ENCODE measurements around the gene ASCL3.
A peak's percentile ranks its signal among the peaks of the same experiment; 100 is the strongest.
"Not testable (repeated sequence)": the region's sequence is repeated elsewhere in the genome, so short reads cannot be mapped to it uniquely, and the experiment has no call there.

The ASCL3 gene

DNA sequence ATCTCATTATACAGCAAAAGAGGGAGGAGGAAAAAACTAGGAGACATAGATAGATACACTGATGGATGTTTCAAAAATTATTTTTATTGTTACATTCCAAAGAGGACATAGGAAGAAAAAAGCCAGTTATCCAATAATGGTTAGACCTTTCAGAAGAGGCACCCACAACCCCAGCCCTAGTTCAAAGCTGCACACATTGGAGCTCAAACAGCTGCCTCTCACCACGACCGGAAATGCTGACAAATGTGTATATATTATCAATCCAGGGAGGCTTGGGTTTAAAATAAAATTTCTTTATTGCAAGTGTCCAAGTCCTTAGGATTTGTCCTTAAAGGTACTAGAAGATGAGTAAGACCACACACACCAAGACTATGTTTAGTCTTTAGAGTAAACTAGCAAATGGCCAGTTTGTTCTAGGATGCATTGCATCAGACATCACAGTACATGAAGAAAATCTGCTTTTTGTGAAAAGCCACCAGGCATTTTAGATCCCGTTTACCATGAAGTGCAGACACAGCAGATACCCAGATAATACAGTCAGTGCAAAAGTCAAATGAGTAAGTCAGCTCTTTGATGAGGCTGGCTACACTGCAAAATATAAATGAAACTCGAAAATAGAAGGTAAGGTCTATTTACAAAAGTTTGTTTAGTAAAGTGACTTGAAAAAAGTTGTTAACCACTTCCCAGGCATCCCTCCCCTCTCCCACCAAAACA, 4.6 kb upstream of the ASCL3 start:
- no peak for DNase-seq

DNA sequence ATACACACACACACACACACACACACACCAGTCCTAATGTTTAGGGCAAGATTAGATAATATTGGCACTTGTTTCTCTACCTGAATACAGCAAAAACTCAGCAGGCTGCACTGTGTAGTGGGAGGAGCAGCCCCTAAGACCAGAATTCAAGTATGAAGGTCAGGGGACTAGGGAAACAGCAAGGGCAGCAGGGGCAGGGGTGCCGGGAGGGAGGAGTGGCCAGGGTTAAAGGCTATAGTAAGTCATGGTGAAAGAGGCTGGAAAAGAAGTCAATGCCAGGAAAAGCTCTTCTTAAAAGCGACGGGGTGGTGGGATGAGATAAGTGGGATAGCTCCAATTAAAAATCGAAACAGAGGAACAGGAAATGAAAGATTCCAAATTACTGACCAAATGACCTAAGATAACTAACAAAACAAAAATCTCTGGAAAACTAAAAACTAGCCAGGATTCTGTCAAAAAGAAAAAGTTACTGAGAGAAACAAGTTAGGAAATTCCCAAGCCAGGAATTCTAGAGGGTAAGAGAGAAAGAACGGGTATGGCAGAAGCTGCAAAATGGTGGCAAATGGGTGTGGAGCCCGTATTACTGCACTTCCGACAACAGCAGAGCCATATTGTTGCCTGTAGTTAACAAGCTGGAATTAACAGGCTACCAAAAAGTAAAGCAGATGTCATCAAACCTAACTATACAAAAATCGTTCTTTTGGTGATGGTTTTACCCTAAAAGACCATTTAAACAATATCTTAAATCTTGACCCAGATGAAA, 1.3 kb downstream of the ASCL3 start:
- DNase-seq, result no peak

DNA sequence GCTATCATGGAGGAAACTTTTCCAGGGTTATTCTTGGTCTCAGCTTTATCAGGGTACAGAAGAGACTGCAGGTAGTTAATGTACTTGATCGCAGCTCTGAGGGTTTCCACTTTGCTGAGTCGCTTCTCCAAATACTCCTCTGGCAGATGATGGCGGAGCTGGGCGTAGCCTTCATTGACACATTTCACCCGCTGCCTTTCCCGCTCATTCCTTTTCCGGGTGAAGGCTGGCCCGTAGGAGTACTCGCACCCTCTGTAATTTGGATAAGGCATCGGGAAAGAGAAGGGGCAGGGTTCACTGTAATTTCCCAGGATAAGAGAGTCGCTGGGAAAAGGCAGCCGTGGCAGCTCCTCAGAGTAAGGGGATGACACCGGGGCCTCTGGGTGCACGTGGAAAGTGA, 5.2 kb downstream of the ASCL3 start:
- DNase-seq, result no peak

DNA sequence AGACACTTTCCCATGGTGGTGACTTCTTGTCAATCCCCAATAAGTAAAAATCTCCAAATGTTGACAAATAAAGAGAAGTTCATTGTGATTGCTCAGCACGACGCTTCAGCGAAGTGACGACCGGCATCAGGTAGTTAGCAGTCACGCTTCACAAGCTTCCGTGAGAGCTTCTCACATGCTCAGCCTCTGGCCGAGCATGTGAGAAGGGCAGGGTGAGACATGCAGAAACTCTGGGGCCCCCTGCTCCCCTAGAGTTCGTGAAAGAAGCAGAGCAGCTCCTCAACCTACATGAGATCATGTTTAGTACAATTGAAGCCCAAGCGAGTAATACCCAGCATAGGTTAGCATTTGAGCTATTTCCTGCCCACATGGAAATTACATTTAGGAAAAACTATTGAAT, 5.7 kb downstream of the ASCL3 start:
- no peak for DNase-seq

DNA sequence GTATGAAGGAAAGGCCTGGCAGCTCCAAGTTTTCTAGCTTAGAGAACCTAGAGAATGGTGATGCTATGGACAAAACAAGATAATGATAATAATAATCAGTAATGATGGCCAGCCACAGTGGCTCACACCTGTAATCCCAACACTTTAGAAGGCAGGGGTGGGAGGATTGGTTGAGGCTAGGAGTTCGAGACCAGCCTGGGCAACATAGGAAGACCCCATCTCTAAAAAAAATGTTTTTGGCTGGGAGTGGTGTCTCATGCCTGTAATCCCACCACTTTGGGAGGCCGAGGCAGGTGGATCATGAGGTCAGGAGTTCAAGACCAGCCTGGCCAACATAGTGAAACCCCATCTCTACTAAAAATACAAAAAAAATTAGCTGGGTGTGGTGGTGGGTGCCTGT, 7.0 kb downstream of the ASCL3 start:
- DNase-seq, result not testable (repeated sequence)

DNA sequence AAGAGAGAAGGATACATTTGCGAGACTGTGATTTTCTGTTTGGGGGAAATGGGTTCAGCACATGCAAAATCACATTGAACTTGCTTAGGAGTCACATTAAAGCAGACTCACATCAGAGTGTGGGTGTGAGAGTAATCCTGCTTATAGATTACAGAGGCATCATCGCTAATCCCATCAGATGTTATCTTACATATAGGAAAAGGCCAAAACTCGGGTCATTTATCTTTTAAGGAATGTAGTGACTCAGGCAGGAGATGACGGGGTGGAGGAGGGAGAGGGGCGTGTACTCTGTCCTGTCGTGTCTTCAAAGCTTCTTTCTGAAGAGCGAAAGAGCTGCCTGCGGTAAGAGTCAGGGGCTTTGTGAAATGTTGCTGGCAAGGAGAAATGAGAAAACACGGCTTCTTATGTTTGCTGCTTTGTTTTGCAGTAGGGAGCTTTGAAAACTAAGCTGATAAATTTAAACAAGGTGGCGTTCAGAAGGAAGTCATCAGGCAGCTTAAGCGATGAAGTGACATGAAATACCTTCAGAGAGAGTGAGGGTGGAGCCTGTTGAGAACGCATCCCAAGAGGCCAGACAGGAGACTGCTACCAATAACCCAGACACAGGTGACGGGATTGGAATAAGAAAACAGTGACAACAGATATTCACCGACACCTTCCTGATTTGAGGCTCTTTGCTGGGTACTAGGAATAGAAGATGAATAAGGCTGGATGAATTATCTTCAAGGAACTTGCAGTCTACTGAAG, 7.9 kb downstream of the ASCL3 start:
- DNase-seq, result no peak

DNA sequence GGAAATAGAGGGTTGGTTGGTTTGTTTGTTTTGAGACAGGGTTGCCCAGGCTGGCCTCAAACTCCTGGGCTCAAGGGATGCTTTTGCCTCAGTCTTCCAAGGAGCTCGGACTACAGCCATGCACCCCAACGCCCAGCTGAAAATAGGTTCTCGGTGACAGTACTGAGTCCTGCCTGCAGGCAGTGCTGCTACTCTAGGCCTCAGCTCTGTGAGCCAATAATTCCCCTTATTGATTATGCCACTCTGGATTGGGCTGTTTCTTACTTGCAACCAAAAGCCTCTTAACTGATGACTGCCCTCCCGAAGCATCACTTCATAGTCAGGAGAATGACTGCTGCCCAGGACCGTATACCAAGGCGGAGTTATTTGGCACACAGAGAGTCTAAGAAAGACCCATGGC, 8.9 kb downstream of the ASCL3 start:
- DNase-seq, result no peak

DNA sequence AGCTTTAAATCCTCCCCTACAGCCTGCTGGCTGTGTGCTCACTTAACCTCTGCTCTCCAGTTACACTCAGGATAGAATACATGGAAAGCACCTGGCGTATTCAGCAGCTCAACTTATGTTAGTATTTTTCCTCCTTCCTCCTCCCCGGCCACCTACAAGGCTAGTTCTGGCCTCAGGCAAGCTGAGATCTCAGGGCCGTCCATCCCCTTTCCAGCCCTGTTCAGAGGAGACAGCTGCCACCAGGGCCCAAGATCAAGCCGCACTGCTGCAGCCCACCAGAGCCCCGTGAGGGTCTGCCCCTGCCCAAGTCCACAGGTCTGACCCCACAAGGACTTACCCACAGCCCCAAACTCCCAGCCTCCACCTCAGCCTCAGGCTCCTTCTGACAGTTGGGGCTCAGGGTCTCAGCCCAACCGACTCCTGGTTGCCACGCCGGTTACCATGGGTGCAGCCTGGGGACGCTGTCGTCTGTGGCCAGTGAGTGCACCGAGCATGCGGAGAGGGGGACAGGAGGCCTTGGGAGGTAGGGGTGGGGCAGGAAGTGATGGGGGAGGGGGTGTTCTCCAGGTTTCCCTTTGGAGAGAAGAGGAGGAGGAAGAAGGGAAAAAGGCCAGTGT, 10.1 kb downstream of the ASCL3 start, which contains the start of gene C11orf16:
C11orf16 (minus strand) TSS at position 384 of the 617 bp plus-strand sequence. CDS start 639 bp downstream, outside the sequence.
- no peak for DNase-seq

DNA sequence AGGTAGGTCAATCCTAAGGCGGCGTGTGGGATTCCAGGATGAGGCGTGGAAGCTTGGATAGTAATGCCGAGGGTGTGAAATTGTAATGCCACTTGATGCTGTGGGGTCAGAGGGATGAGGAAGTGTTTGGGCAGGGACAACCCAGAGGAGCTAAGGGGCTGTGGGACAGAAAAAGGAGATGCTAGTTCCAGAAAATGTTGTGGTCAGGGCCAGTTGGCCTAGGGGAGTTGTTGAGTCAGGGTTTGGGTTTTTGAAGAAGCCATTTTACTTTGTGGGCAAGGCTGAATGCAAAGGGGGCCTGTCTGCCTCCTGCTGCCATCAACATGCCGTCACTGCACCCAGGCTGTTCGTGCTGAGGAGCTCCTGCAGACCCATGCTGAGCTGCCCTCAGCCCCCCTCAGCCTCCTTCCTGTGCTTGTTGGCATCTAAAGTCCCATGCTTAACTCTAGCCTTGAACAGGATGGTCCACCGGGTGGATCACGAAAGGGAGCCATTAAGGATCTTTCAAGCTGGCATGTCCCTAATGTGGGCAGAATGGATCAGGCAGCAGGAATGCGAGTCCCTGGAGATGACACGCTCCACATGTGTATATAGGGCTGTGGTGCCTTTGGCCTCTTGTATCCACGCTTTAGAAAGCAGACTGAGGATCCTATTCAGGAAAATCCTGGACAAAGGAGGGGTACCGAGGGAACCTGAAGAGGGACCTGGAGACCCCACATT, 12.2 kb downstream of the ASCL3 start:
- DNase-seq, result peak; percentile 62

DNA sequence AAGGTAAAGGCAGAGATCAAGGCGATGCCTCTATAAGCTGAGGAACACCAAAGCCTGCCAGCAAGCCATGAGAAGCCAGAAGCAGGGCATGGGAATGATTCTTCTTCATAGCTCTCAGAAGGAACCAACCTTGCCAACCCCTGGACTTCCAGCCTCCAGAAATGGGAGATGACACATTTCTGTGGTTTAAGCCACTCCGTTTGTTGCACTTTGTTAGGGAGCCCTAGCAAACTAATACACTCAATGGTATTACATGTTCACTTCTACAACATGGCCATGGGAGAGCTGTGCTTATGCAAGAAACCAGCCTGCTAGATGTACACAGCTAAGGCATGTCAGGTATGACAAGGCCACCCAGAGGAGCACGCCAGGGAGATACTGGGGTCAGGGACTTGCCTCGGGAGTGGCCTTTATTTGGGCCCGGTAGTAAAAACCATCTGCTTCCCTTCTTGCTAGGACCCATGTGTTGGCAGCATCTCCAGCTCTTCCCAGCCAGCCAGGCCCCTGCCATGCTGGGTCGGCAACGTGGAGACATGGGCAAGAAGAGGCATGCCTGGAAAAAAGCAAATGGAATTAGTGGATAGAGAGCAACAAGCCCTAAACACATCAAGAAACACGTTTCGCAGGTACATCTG, 13.7 kb downstream of the ASCL3 start:
- peak; percentile 53 for DNase-seq

DNA sequence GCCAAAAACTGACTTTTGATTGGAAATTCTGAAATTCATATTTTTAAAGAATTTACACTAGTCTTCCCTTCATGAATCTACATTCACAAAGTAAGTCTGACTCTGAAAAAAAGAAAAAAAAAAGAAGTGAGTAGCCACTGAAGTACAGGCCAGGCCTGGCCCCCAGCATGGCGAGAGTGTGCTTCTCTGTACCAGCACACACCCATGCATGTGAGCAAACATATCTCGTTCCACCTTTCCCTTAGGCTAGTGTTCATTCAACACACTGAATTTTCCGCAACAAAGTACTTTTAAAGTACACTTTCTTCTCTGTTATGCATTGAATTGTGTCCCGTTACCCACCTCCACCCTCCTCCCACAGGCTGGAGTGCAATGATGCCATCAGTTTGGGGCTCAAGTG, 14.6 kb downstream of the ASCL3 start:
- no peak for DNase-seq

DNA sequence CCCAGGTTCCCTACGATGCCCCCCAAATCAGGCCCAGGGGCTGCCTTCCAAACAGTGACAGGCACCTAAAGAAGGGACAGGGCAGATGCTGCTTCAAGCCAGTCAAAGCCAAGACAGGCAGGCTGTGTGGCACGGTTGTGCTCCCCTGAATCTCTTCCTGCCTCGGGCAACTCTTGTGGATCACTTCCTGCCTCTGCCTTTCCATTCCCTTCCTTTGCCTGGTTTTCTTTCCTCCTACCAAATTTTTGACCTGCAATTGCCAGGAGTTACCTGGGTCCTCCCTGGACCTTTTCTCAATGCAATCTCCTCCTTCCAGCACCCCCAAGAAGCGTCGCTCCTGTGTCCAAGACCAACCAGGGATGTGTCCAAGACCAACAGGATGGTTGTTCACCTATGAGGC, 15.6 kb downstream of the ASCL3 start:
- DNase-seq, result no peak

DNA sequence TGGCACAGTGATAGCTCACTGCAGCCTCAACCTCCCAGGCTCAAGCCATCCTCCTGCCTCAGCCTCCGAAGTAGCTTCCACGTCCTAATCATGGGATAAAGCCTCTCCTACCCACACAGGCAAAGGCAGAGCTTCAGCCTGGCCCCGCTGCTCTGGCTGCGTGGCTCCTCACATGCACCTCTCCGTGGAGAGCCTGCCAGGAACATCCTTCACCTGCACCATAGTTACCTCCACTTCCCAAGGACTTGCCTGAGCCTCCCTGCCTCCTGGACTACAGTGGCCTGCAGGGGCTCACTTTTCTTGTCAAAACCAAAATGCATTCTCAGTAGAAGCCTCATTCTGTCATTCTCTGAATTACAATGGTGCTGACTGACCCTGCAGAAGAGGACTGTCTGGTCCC, 16.6 kb downstream of the ASCL3 start:
- DNase-seq, result no peak

DNA sequence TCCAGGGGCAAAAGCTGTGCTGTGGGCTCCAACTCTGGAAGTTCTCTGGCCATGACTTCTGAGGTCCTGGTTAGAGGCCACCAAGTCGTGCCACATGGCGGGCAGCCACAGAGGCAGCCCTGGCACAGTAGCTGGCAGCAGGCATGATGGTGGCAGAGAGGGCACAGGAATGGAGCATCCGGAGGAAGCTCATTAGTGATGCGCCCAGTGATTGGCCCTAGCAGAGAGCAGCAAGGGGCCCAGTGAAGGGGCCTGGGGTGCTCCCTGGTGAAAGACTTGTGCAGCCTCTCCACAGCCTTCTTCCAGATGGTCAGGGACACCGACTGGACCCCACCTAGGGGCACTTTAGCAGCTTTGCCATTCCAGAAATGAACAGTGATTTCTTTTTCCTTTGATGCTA, 17.1 kb downstream of the ASCL3 start:
- DNase-seq, result no peak

DNA sequence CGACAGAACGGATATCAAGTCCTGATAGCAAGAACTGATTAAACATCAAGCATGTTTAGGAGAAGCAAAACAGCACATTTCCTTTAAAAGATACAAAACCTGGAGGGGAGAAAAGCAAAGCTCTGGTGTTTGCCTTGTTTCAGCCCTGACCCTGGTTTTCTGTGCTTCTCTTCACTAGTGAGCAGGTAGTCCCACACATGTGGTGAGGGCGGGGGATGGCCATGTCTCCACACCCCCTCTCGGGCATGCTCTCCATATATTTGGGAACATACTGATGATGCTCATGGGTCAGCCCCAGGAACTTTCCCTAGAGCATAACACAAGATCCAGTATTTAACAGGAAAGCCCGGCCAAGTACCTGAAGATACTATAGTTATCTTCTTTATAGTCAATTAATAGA, 20.1 kb downstream of the ASCL3 start:
- DNase-seq, result no peak

DNA sequence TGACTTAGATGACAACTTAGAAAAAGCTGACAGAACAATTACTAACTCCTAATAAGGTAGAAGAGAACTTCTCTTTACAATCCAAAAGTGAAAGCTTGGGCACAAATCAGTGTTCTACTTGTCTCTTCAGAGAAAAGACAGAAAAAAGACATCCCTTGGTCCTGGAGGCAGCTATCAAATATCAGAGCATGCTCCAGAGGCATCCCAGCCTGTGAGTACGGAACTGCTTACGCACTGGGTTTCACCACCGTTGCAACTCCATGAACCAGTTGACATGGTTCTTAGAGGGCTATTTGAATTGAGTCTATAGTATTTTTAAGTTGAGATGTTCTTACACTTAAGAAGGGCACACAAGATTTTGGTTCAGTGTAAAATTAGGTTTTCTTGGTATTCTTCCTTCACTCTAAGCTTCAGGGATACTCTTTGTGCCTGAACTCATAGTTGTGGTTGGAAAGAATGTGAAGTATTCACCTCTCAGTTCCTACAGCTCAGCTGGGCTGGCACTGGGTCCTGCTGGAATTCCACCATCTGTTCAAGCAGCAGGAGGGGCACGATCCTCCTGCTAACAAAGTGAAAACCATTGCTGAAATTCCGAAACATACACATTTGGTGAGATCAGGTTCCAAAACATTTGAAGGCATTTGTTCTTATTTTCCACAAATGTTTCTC, 25.5 kb downstream of the ASCL3 start:
- DNase-seq, result no peak

DNA sequence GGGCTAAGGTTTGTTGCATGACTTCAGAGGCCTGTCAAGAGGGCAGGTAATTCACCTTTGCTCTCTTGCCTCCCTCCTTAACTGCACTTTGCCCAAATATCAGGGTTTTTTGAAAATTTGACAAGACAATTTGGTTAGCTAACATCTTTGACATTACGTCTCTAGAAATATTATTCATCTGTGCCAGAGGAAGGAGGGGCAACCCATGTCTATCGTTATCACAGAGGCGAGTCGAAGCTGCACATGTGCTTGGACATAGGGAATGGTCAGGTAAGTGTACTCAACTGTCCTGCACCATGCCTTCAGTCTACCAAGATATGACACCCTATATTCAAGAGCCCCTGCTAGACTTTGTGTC, 28.2 kb downstream of the ASCL3 start:
- no peak for DNase-seq

DNA sequence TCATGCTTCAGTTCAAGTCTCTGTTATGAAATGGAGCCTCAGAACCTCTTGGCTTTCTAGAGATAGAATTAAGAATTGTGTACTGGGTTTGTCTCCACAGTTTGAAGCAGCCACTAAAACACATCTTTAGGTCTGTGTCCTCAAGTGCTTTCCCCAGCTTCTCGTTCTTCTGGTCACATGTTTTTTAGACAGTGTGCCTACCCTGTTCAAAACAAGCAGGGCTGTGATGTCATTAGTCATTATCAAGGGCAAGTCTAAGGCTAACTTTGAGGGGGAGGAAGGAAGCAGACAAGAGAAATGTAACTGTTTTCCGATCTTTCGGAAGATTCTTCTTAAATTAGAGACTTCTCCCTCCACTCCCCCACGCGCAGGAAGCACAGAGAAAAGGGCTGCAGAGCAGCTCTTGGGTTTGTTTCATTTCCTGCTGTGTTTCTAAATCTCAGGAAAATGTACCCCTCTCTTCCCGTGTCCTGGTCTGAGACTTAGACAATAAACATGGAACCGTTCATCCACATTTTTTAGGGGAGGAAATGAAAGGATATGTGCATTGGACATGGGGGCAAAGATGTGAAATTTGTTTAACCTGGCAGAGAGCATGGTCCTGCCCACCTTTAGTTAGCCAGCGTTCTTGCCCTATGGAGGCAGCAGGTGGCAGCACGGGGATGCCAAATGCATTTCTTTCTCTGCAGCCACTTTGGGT, 28.7 kb downstream of the ASCL3 start:
- DNase-seq, result peak; percentile 77

DNA sequence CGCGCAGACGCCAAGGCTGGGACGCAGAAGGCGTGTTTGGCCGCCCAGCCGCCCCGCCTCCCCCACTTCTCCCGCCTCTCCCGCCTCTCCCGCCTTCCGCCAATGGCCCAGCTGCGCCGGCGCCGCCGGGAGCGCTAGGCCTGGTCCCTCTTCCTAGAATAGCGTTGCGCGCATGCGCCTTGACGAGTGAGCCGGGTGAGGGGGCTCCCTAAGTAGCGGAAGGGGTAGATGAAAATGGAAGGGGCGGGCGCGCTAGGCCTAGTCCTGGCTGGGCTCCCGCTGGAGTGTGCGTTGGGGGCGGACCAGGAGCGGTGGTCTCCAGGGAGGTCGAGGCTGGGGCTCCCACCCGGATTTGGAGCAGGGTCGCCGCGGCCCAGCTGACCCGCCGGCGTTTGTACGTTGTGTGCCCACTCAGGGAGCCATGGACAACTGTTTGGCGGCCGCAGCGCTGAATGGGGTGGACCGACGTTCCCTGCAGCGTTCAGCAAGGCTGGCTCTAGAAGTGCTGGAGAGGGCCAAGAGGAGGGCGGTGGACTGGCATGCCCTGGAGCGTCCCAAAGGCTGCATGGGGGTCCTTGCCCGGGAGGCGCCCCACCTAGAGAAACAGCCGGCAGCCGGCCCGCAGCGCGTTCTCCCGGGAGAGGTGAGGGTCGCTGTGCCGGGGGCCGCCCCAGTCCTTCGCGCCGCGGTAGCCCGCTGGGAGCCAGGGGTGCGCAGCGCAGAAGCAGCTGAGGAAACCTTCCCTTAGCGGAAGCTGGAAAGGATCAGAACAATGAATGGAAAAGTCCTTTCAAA, 31.6 kb downstream of the ASCL3 start, which contains the start of gene AKIP1:
AKIP1 (plus strand) TSS at position 161 of the 795 bp plus-strand sequence; CDS start at position 422, 261 bp downstream.
- peak; percentile 90 for DNase-seq

DNA sequence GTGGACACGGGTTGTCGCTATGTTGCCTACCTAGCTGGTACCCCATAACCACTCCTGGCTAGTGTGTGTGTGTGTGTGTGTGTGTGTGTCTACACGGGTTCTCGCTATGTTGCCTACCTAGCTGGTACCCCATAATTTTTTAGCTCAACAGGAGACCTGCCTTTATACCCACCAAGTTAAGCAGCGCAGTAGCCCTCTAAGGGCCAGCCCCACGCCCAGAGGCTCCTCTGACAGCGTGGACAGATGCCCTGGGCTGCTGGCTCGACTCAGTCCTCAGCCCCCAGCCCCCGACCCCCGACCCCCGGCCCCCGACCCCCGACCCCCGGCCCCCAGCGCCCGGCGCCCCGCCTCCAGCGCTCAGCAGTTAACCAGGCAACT, 32.2 kb downstream of the ASCL3 start:
- no peak for DNase-seq
